GM23338 (cell line): Measurements from ENCODE around the gene C16orf95.

Source experiments
- CREB1 ChIP-seq: fragments of 250-450 bp; sonication (Bioruptor Pico); IDR thresholded peaks from 2 replicates; pipeline ENCODE4 v1.5.0; 2020; ENCODE audit warnings: low read depth, mild to moderate bottlenecking, moderate library complexity
- CTCF ChIP-seq, 2 experiments: fragments of 200-600 bp in 1 of 2; sonication (generic) in 1 of 2; conservative IDR thresholded peaks; 2 replicates each; pipeline versions ENCODE4 v1.5.1 to v1.6.1; 2016 to 2017; ENCODE audit warnings: antibody characterized with exemption in 2 of 2, low read depth in 2 of 2, mild to moderate bottlenecking in 2 of 2, moderate library complexity in 1 of 2
- ETS1 ChIP-seq: IDR thresholded peaks from 2 replicates; pipeline ENCODE4 v1.6.1; 2016; ENCODE audit warnings: antibody characterized with exemption
- EZH2 ChIP-seq: fragments of 200-600 bp; sonication (generic); IDR thresholded peaks from one replicate; pipeline ENCODE4 v1.8.0; 2017; ENCODE audit warnings: antibody characterized with exemption, mild to moderate bottlenecking, low read depth; ENCODE audit not compliant: unreplicated experiment
- EZH2phosphoT487 ChIP-seq: fragments of 200-600 bp; sonication (generic); IDR thresholded peaks from one replicate; pipeline ENCODE4 v1.8.1; 2018; ENCODE audit warnings: antibody characterized with exemption; ENCODE audit not compliant: unreplicated experiment
- JUNB ChIP-seq: IDR thresholded peaks from one replicate; pipeline ENCODE4 v1.6.1; 2016; ENCODE audit warnings: antibody characterized with exemption; ENCODE audit not compliant: unreplicated experiment
- NANOG ChIP-seq: IDR thresholded peaks from 2 replicates; pipeline ENCODE4 v1.6.1; 2016; ENCODE audit warnings: antibody characterized with exemption, borderline replicate concordance
- POLR2AphosphoS5 ChIP-seq: IDR thresholded peaks from 2 replicates; pipeline ENCODE4 v1.6.1; 2016; ENCODE audit warnings: antibody characterized with exemption, low read depth
- REST ChIP-seq: IDR thresholded peaks from one replicate; pipeline ENCODE4 v1.6.1; 2018; ENCODE audit warnings: antibody characterized with exemption; ENCODE audit not compliant: unreplicated experiment
- ZNF114 ChIP-seq: fragments of 250-450 bp; sonication (Bioruptor Pico); IDR thresholded peaks from 2 replicates; pipeline ENCODE4 v1.5.0; 2020; ENCODE audit warnings: mild to moderate bottlenecking, moderate library complexity
- ZNF331 ChIP-seq: fragments of 250-450 bp; sonication (Bioruptor Pico); IDR thresholded peaks from 2 replicates; pipeline ENCODE4 v1.5.0; 2020; ENCODE audit warnings: low read depth, mild to moderate bottlenecking, moderate library complexity

GRCh38 chr16:87353613-87354012 lies 36.4 kb upstream of the C16orf95 start:
- no peak for TF ChIP-seq CTCF (conservative IDR thresholded peaks at IDR 0.05; ENCODE audit: low read depth in 2 of 2)
- no peak for TF ChIP-seq EZH2
- no peak for TF ChIP-seq POLR2AphosphoS5
- no peak for TF ChIP-seq REST
- no peak for TF ChIP-seq EZH2phosphoT487
- TF ChIP-seq JUNB = no peak
- TF ChIP-seq ZNF114 = no peak
- no peak for TF ChIP-seq ETS1
- TF ChIP-seq NANOG = no peak
- TF ChIP-seq ZNF331 = no peak
- TF ChIP-seq CREB1 (CRISPR knock-in tag) = no peak
